Middle frontal gyrus (tissue), 1 donor: Measurements from ENCODE around the gene WHRN.

ENCODE experiments used
- DNase-seq: peaks from one replicate; pipeline ENCODE4 v3.0.0-alpha.2; 2015; ENCODE audit warnings: low spot score; ENCODE audit errors: extremely low spot score

WHRN gene

DNA sequence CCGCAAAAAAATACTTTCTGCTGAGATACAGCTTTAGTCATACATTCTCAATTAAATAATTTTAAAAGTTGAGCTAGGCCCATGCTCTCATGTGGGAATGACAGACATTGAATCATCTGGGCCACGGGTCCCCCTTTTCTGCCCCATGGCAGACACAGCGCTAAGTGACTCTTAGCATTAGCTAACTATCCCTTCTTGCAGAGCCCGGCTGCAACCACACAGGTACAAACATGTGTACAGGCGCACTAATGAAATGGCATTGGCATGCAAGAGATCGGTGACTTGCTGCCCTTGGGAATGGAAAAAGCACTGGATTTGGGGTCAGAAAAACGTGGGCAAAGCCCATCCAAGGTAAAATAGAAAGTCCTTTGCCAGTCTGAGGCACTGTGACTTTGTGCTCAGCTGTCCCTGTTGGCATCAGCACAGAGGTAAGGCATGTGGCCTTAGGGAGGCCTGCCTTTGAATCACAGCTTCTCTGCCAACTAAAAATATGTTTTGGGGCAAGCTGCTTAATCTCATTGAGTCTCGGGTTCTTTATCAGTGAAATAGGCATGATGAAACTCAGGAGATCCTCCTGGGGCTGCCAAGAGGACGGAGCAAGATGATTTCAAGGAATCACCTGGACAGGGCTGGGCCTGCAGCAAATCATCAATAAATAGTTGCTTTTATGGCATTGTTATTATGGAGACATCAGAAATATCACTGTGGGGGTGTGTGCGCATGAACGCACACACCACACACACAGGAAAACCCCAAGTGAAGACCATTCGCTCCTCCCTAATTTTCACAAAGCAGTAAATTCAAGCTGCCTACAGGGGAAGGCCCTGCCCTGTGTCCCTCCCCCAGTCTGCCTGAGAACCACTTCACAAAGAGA, 54.2 kb downstream of the WHRN start:
- no peak for DNase-seq

DNA sequence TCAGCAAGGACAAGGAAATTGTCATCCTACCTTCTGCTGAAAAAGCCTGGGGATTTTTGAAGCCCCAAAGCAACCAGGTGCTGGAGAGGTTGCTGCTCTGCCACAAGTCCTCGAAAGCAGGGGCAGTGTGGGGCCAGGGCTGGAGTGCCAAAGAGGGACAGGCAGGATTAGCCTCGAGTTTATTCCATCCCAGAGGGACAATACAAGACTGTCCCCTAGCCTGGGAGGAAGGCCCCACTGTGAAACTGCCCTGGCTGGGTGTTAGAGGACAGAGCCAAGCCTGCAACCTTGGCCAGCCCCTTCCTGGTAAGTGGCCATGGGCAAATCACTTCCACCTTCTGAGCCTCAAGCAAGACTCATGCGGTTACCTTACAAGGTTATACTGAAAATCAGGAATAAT, 55.1 kb downstream of the WHRN start:
- DNase-seq = no peak

DNA sequence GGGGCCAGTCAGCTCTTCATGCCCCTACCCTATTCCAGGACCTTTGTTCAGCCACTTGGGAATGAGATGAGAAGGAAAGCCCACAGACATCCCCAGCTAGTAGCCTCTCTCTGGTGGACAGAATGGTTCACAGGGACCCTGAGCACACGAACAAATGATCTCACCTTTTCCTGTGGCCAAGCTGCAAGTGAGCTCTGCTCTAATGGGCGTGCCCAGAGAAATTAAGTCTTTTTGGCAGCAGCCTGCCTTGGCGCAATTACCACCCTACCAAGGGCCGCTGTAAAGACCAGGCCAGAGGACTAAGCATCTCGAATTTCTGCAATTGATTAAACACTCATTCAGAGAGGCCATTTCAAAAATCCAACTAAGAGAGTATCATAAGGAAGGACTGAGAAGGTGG, 56.0 kb downstream of the WHRN start:
- DNase-seq = no peak

DNA sequence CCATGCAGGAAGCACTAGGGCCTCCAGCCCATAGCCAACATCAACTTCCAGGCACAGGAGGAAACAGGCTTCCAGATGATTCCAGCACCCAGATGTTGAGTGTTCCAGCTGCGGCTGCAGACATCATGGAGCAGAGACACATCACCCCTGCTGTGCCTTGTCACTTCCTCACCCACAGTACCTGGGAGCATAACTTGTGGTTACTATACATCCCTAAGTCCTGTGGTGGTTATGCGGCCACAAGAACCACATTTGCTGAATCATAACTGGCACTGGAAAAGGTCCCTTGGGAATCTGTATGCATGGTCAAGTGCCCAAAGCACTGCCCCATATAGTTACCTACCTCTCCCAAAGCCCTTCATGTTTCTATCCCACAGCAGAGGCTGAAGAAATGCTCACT, 56.6 kb downstream of the WHRN start:
- DNase-seq = no peak

DNA sequence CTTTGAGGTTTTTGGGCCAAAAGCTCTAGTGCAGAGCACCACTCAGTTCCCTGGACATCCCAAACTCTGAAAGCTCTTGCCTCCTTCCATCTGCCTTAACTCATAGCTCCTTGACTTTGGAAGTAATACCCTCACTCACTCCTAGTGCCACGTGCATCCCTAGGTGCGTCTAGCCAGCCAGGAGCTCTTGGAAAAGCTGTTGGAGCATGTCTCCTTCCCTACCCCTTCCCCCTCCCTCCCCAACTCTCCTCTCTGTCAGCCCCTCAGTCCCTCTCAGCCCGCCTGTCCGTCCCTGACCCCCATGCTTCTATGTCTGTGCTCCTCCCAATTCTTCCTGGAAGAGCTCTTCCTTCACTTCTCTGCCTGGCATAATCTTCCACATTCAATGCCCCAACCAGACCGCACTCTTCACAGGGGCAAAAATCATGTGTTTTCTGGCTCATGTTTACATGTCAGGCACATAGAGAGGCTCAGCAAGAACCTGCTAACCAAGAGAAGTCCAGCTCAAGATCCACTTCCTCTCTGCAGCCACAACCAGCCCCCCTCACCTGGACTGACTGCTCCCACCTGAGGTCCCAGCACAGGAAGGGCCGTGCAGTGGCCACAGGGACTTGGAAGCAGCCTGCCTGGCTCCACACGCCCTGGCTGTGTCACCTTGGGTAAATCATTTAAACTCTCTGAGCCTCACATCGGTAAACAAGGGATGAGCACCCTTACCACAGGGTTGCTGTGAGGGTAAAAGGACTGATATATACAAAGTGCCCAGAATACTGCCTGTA, 58.4 kb downstream of the WHRN start:
- DNase-seq = no peak

DNA sequence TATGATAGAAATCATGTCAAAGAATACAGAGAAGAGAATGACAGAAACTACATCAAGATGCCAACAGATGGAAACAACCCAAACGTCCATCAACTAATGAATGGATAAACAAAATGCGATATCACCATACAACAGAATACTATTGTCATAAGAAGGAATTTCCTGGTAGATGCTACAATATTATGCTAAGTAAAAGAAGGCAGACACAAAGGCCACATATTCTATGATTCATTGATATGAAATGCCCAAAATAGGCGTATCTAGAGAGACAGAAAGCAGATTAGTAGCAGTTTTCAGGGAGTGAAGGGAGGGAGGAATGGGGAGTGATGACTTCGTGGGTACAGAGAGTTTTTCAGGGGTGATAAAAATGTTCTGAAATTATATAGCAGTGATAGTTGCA, 59.2 kb downstream of the WHRN start:
- no peak for DNase-seq

DNA sequence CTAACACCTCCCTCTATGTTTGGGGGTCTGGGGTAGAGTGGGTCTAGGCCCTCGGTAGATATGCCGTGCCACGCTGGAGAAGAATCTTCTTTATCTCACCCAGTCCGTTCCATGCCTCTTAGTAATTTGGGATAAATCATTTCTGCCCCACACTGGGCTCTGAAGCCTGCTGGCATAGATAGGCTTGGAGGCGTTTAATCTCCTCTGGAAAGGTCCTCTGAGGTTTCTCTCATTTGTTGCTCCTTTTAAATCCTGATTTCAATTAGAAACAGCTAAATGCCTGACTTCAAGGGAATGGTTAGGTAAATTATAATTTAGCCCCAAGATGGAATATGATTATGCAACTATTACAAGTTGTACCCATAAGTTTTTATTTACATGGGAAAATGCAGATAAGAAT, 59.7 kb downstream of the WHRN start:
- no peak for DNase-seq

DNA sequence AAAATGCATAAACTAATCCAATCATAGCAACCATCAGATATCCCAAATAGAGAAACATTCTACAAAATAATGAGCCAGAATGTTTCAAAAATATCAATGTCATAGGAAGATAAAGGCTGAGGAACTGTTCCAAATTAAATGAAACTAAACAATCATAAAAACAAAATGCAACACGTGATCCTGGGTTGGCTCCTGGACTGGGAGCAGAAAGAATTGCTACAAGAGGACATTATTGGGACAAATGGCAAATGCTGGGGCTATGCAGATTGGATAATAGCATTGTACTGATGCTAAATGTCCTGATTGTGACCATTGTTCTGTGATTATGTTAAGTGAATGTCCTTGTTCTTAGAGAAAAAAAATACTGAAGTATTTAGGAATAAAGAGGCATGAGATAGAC, 63.3 kb downstream of the WHRN start:
- no peak for DNase-seq

DNA sequence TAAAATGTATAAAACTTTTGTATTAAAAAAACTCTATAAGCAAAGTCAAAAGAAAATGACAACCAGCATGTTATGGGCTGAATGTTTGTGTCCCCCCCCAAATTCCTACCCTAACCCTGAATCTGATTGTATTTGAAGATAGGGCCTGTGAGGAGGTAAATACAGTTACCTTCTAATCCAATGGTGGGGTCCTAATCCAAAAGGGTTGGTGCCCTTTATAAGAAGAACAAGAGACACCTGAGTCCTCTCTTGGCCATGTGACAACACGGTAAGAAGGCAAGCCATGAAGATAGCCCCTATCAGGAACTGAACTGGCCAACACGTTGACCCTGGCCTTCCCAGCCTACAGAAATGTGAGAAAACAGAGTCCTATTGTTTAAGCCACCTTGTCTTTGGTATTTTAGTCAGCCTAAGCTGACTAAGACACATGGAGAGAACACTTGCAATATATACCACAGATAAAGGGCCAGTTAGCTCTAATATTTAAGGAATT, 67.8 kb downstream of the WHRN start:
- no peak for DNase-seq

DNA sequence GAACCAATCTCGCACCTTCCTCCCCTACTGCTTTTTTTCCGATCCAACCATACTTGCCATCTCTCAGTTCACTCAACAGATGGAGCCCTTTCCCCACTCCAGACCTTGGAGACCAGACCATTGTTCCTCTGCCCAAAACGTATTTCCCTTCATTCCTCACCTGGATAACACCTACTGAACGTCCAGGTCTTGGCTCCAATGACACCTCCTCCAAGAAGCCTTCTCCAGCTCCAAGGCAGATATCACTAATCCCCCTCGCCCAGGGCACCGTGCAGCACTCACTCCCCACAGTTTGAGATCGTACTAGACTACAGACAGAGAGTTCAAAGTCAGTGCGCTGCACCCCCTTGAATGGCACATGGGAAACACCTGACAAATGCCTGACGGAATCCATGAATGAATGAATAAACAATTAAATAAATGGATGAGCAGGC, 70.4 kb downstream of the WHRN start:
- no peak for DNase-seq

DNA sequence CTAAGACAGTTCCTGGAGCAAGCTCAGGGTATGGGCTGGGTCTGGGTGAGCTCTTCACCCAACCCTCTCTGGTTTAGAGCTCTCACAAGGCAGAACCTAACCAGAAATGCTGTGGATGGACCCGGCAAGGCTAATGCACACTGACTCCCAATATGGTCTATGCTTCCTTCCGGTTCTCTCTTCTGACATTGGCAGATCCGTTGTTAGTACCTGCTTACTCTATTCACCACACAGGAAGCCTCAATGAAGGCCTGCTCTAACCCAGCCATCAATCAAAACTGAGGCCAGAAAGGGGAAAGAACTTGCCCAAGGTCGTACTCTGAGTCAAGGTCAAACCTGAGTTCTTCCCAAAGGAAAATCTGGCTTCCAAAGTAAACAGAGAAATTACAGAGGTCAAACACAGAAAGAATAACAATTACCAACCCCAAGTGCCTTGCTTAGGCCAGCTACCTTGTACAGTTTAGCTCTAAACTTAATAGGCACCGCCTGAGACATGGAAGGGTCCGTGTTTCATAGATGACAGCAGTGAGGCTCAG, 71.5 kb downstream of the WHRN start:
- DNase-seq = no peak

DNA sequence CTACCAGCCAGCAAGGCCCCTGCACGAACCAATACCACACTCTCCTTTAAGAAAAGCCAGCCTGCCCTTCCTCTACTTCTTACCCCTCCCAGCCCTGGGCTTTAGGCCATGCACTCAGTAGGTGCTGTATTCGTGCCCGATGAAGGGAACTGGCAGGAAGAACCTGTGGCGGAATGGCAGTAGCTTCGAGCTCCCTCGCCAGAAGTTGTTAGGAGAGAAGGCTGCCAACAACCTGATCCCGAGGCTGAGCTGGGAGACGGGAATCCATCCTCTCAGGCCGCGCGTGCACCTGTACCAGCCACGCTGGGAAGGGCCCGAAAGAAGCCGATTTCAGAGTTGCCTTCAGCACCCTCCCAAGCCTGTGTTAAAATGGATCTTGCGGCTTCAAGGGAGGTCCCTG, 72.2 kb downstream of the WHRN start:
- no peak for DNase-seq

DNA sequence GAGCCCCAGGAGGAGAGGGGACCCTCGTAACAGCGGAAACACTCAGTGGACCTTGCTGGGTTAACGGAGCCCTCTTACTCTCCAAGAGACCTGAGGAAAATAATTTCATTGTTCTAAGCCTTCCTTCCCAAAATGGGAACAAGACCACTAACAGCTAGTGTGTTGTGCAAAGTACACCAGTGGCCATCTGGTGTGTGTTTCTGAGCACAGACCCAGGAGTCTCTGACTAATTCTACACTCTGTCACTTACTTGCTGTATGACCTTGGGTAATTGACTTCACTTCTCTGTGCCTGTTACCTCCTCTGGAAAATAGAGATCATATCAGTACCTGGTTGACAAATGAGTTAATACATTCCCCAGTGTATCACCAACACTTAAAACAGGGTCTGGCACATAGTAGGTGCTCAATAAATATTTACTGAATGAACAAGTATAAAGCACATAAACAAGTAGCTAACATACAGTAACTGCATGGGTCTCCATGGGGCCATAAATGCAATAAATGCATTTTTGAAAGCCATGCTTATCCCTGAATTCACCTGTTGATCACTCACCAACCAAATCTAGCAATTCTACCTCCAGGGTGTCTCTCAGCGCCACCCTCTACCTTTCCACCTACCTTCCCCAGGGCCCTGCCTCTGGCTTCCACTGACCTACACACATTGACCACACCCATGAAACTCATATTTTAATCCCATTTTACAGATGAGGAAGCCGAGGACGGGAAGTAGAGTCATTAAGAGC, 72.8 kb downstream of the WHRN start:
- DNase-seq = no peak

DNA sequence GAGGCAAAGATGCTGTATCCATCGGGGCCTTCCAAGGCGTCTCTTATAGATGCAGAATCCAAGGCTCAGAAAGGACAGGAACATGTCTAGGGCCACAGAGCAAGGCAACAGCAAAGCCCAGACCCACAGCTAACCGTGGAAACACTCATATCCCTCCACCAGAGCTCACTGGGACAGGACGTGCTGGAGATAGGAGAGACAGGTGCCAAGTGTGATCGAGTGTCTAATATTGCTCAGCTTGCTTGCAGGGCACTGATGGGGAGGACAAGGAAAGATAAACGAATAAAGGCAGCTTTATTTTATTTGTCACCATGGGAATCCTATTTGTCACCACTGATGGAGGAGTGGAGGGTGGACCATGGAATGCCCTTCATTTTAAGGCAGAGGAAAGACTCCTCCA, 73.5 kb downstream of the WHRN start:
- DNase-seq = no peak

DNA sequence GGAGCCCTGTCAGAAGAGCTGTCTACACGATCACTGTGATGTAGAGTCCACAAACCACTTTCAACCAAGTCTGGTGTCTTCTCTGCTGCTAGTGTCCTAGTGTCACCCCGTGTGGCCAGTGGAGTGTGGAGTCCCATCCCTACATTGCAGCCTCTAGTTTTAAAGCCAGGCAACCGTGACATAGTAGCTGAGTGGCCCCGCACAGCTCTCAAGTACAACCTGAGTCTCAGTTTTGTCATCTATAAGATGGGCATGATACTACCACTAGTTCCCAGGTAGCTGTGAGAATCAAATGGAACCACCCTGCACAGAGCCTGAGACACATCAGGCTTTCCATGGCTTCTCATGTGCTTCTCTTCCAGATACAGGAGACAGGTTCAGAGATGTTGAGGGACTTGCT, 74.3 kb downstream of the WHRN start:
- DNase-seq = no peak

DNA sequence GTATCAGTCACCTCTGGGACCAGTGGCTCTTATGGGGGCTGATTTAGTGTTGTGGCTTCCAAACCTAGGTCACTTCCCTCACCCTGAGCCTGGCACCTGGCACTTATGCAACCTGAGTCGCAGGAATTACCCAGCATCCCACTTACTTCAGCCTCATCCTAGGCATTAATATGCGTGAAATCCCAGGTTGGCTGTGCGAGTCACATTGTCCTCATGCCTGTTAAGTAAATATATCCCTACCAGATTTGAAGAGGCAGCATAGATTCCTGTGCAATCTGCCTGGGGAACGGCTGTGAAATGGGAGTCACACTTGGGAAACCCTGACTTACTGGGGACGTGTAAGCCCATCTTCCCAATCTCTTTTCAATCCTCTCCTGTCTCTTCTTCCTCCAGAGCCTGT, 74.8 kb downstream of the WHRN start:
- DNase-seq = no peak

DNA sequence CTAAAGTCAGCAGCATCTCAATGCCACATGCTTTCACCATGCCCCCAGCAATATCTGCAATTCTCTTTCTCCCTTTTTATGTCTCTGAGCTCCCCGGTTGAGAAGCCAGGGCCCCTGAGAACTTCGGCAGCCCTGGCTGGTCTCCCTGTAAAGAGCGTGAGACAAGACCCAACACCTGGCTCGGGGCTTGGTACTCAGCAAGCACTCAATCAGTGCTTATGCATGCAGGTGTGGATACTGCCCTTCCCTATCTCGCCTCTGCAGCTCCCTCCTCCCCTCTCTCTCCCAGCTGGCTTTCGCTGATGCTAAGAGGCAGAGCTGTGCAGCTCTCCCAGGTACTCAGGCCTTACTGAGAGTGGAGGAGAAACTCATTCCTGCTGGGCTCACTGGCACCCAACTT, 75.8 kb downstream of the WHRN start:
- no peak for DNase-seq

DNA sequence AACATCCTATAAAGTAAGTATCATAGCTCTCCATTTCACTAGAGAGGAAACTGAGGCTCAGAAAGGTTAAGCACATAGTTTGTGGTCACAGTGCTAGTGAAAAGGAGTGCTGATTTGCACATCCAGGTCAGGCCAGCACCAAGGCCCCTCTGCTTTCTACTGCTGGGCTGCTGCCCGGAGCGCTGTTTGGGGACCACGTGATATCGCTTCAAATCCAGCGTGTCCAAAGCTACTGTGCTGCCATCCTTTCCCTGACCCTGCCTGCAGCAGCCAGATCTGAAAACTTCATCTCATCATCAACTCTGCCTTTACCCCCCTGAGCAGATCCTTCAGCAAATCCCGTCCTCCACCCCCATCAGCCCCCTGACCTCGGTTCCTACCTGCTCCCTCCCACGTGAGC, 76.8 kb downstream of the WHRN start:
- DNase-seq = no peak

DNA sequence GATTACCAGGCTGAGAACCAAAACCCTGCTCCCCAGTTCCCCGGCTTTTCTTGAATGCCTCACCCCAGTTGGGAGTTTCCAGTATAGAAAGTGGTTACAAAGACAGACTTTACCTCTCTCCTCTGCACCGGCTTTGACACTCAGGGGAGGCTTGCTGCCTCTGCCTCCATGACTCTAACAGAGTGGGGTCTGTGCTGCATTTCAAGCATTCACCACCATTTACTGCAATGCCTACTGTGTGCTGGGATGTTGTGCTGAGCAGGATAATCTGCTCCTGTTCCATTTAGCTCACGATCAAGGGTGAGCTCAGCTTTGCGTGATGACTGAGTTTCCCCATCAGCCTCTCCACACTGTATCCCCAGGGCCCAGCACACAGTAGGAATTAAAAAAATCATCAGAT, 77.6 kb downstream of the WHRN start:
- DNase-seq = no peak

DNA sequence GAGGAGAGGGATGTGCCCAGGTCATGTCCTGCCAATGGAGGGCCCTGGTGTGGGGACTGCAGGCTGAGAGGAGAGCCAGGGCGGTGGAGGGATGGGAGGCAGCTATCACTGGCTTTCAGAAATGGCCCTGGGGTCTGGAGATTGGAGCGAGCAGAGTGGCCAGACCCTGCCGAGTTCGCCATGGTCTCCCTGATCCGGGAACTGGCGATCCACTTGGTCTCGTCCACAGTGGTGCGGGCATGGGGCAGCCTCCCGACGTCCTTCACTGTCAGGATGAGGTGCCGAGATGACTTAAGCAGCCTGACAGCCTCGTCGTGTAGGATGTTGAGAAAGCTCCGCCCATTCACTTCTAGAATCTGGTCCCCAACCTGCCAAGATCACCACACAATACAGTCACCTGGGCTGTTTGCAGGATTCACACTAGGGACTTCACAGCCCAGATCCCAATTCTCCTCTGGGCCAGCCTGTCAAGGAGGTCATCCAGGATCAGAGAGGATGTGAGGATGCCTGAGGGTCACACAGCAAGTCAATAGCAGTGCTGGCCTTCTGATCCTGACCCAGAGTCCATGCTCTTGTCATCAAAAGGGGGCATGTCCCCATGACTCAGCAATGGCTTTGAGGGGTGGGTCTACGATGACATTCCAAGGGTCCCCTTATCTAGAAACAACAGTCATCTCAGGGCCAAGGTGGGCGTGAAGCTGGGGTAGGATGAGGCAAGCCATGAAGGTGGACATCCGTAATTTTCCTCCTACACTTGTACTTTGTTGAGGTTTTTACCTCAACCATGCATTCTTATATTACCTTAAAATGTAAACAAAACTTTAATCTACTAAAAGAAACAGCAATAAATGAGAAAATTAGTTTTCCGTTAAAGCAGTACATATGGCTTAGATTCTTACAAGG, 79.0 kb downstream of the WHRN start:
- DNase-seq = no peak

DNA sequence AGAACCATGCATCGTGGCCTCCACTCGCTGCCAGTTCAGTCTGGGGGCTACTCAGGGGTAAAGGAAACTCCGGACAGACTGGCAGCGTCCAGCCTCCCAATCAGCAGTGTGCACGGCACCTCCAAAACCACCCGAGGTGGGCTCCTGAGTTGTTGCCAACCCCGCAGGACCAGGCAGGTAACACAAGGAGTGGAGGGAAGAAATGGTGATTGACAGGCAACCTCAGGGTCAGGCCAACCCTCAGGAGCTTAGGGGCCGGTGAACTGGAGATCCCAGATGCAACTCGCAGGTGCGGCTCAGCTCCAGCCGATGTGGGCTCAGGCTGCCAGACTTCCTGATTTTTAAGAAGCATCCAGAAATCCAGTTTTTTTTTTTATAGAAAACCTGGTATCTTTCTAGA, 80.1 kb downstream of the WHRN start:
- no peak for DNase-seq
